ENCODE data around the gene METTL26. TPM values are rescaled to one million over a fixed set of nuclear protein-coding genes. Genes with fewer than 3 reads are reported as not detected.
A peak's percentile ranks its signal among the peaks of the same experiment; 100 is the strongest.

METTL26 gene
- total and polyA plus RNA-seq, 9 of the 15 experiments (the other 6 are each of a cell fraction or from before 2014, with no cell fraction given): 7.3 to 262 (median 80.9) TPM

DNA sequence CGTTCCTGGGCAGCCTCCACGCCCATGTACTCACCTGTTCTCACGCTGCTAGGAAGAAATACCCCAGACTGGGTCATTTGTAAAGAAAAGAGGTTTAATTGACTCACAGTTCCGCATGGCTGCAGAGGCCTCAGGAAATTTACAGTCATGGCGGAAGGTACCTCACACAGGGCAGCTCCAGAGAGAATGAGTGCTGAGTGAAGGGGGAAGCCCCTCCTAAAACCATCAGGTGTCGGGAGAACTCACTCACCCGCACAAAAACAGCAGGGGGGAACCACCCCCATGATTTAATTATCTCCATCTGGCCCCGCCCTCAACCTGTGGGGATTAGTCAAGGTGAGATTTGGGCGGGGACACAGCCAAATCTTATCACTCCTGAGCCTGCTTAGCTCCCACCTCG is 28.1 kb downstream of the METTL26 start (continued):
- TF ChIP-seq, protein P1, sequence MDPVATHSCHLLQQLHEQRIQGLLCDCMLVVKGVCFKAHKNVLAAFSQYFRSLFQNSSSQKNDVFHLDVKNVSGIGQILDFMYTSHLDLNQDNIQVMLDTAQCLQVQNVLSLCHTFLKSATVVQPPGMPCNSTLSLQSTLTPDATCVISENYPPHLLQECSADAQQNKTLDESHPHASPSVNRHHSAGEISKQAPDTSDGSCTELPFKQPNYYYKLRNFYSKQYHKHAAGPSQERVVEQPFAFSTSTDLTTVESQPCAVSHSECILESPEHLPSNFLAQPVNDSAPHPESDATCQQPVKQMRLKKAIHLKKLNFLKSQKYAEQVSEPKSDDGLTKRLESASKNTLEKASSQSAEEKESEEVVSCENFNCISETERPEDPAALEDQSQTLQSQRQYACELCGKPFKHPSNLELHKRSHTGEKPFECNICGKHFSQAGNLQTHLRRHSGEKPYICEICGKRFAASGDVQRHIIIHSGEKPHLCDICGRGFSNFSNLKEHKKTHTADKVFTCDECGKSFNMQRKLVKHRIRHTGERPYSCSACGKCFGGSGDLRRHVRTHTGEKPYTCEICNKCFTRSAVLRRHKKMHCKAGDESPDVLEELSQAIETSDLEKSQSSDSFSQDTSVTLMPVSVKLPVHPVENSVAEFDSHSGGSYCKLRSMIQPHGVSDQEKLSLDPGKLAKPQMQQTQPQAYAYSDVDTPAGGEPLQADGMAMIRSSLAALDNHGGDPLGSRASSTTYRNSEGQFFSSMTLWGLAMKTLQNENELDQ (CRISPR knock-in tag; IDR thresholded peaks at IDR 0.05; ENCODE audit: borderline replicate concordance): no peak
- no peak for TF ChIP-seq HDAC2 (IDR thresholded peaks at IDR 0.05)

DNA sequence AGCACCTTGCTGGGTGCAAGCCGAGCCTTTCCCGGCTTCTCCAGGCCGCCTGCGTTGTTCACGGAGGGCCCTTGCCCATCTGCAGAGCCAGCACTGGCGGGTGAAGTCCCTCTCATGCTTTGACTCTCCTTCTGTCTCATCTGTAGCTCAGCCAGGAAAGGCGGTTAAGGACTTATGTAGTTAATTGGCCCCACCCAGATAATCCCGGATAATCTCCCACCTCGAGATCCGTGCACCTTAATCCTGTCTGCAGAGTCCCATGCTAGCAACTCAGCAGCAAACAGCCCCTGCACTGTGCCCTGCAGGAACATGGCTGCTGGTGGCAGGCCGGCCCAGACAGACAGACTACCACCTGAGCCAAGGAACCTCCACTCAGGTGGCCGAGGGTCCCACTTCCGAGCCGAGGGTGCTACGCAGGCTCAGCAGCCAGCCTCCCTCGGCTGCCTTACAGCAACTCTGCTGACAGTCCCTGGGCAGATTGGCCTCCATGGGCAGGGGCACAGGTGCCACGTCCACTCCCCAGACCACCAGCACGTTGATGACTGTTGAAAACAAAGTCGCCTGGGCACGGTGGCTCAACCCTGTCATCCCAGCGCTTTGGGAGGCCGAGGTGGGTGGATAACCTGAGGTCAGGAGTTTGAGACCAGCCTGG is 29.3 kb downstream of the METTL26 start:
- Histone ChIP-seq H3K4me3 (no peak overlapping the region), H3K79me2 (ENCODE audit: control insufficient read depth, insufficient read depth, low read length) (peaks cover 43% of the 10 kb centered on the region), H4K20me1 (replicated peaks; ENCODE audit: control insufficient read depth, insufficient read depth, low read length) (no peaks in the 10 kb centered on the region), H3K9ac (ENCODE audit: insufficient read depth in 1 of 2, low read depth in 2 of 2, low read length in 2 of 2) (peak overlapping the region in 1 of 2 experiments; percentile 35; a peak in 1 of 4 replicates), H3K9me1 (ENCODE audit: control insufficient read depth, insufficient read depth, low read length) (no peaks in the 10 kb centered on the region), H2AFZ (ENCODE audit: low read depth, low read length) (no peak overlapping the region), H3K4me2 (ENCODE audit: insufficient read depth, low read length) (no peak overlapping the region), H3K27me3 (ENCODE audit: control insufficient read depth in 2 of 2, insufficient read depth in 2 of 2, low read length in 2 of 2) (no peaks in the 10 kb centered on the region), H3K4me1 (replicated peaks in 1 of 2; ENCODE audit: control insufficient read depth in 2 of 2, insufficient read depth in 2 of 2, low read length in 2 of 2) (peaks cover 0 to 26% of the 10 kb centered on the region in 2 experiments; a peak in 2 of 5 replicates), H3K9me3 (replicated peaks; ENCODE audit: control insufficient read depth, insufficient read depth, low read depth, low read length) (peaks cover 2% of the 10 kb centered on the region; the same call in 1 of the 2 replicates), H3K36me3 (ENCODE audit: control insufficient read depth, insufficient read depth, low read length) (peaks cover 4% of the 10 kb centered on the region; the same call in 1 of the 3 replicates), H3K27ac (ENCODE audit: extremely low read depth, low read depth, low read length) (no peak overlapping the region)
- no peak for FAIRE-seq
- no peak for ATAC-seq
- in situ Hi-C loops (cut with MboI): no loop called here
- ChIA-PET CTCF (ENCODE audit: low intra/inter-chr PET ratio) (no interaction called here), POLR2A (no interaction called here)
- BruUV-seq (replicated peaks): no TSS peak
- DNase-seq (ENCODE audit: extremely low read depth in 1 of 4, low spot score in 3 of 4): no peak
- intact Hi-C loops (cut with micrococcal nuclease): no loop called here
- WGBS (ENCODE audit: insufficient coverage, low coverage, missing lambda C conversion rate): 93% methylated on average over 20 of the region's 22 CpGs
- no peak for TF ChIP-seq HDAC3 (IDR thresholded peaks at IDR 0.05; ENCODE audit: borderline replicate concordance, partially characterized antibody)
- TF ChIP-seq CAMTA2 (CRISPR knock-in tag; conservative IDR thresholded peaks at IDR 0.05): no peak
- no peak for TF ChIP-seq POLR2B (IDR thresholded peaks at IDR 0.05; ENCODE audit: low read depth, partially characterized antibody)
- TF ChIP-seq ESRRB (CRISPR knock-in tag; IDR thresholded peaks at IDR 0.05; ENCODE audit: borderline replicate concordance): no peak
- no peak for TF ChIP-seq BACH1 (tag; IDR thresholded peaks at IDR 0.05)
- no peak for TF ChIP-seq ZFPM2 (CRISPR knock-in tag; IDR thresholded peaks at IDR 0.05)
- no peak for TF ChIP-seq KAT7 (CRISPR knock-in tag; IDR thresholded peaks at IDR 0.05; ENCODE audit: borderline replicate concordance)
- no peak for TF ChIP-seq SAFB2 (IDR thresholded peaks at IDR 0.05; ENCODE audit: borderline replicate concordance, low read depth, low read length, severe bottlenecking)
- TF ChIP-seq GTF2A2 (tag; IDR thresholded peaks at IDR 0.05): no peak
